Activated T-helper 1 cell treated with Interleukin-2 at 50 U/mL for 16 hours (primary cell): Measurements from ENCODE around the gene NUP54.
A peak's percentile ranks its signal among the peaks of the same experiment; 100 is the strongest.

ENCODE experiments used
- DNase-seq: peaks from one replicate; pipeline ENCODE4 v3.0.0-alpha.2; 2020; ENCODE audit warnings: low read depth

The NUP54 gene

GRCh38 chr4:76147454-76148141 lies 599 bp downstream of the NUP54 start:
- DNase-seq, result peak; percentile 3

GRCh38 chr4:76144546-76144945 lies 3.7 kb downstream of the NUP54 start:
- DNase-seq, result no peak

- DNase-seq, result no peak
Measured at GRCh38 chr4:76141241-76141640, 7.0 kb downstream of the NUP54 start.

GRCh38 chr4:76127754-76128153 lies 20.4 kb downstream of the NUP54 start:
- DNase-seq, result no peak

- no peak for DNase-seq
Measured at GRCh38 chr4:76125816-76126215, 22.4 kb downstream of the NUP54 start.

GRCh38 chr4:76120199-76120598 lies 28.0 kb downstream of the NUP54 start:
- no peak for DNase-seq

- no peak for DNase-seq
Measured at GRCh38 chr4:76117536-76117935, 30.7 kb downstream of the NUP54 start.

GRCh38 chr4:76116821-76117220 lies 31.4 kb downstream of the NUP54 start:
- DNase-seq, result no peak

- no peak for DNase-seq
Measured at GRCh38 chr4:76108467-76109181, 39.6 kb downstream of the NUP54 start.

- no peak for DNase-seq
Measured at GRCh38 chr4:76106442-76106841, 41.8 kb downstream of the NUP54 start.

GRCh38 chr4:76105652-76106051 lies 42.5 kb downstream of the NUP54 start:
- no peak for DNase-seq

- DNase-seq, result no peak
Measured at GRCh38 chr4:76096076-76096475, 52.1 kb downstream of the NUP54 start.

GRCh38 chr4:76095568-76095967 lies 52.6 kb downstream of the NUP54 start:
- no peak for DNase-seq

- DNase-seq, result no peak
Measured at GRCh38 chr4:76091052-76091451, 57.1 kb downstream of the NUP54 start.

- no peak for DNase-seq
Measured at GRCh38 chr4:76090241-76090691, 57.9 kb downstream of the NUP54 start.

- no peak for DNase-seq
Measured at GRCh38 chr4:76088719-76089118, 59.5 kb downstream of the NUP54 start.

GRCh38 chr4:76087007-76087769 lies 61.0 kb downstream of the NUP54 start:
- DNase-seq, result no peak

GRCh38 chr4:76084542-76084941 lies 63.7 kb downstream of the NUP54 start:
- DNase-seq, result no peak

- no peak for DNase-seq
Measured at GRCh38 chr4:76083386-76083988, 64.7 kb downstream of the NUP54 start.

- no peak for DNase-seq
Measured at GRCh38 chr4:76078033-76078613, 70.1 kb downstream of the NUP54 start.

- DNase-seq, result no peak
Measured at GRCh38 chr4:76074993-76075600, 73.1 kb downstream of the NUP54 start.

GRCh38 chr4:76074468-76074867 lies 73.7 kb downstream of the NUP54 start, which contains the start of gene ART3:
ART3 (plus strand) TSS chr4:76074709; CDS start chr4:76075890, 1,181 bp downstream.
- DNase-seq, result no peak
